ENCODE results near the gene ADGRV1.

ADGRV1 gene

GRCh38 chr5:91200692-91201091 is 642.1 kb downstream of the ADGRV1 start:
- H3K4me2 ChIP-seq (ENCODE audit: low read length) = no peak overlapping the region
- H3K27me3 ChIP-seq (ENCODE audit: control insufficient read depth, low read length) = no peaks in the 10 kb centered on the region
- H3K79me2 ChIP-seq (ENCODE audit: control insufficient read depth, low read length) = no peaks in the 10 kb centered on the region
- H3K27ac ChIP-seq (ENCODE audit: low read depth, low read length) = no peak overlapping the region
- no peaks in the 10 kb centered on the region for H3K4me1 ChIP-seq (ENCODE audit: control insufficient read depth, low read length)
- no peaks in the 10 kb centered on the region for H3K9me2 ChIP-seq (replicated peaks; ENCODE audit: control insufficient read depth, low read length)
- H4K20me1 ChIP-seq (ENCODE audit: control insufficient read depth, insufficient read depth, low read depth, low read length) = no peaks in the 10 kb centered on the region
- H3K36me3 ChIP-seq (ENCODE audit: control insufficient read depth, low read length) = no peaks in the 10 kb centered on the region
- H3K9me3 ChIP-seq (ENCODE audit: control insufficient read depth, insufficient read depth, low read length) = no peaks in the 10 kb centered on the region
- H3K4me3 ChIP-seq (ENCODE audit: low read length) = no peak overlapping the region
- no peak for TF ChIP-seq EZH2phosphoT487 (IDR thresholded peaks at IDR 0.05; ENCODE audit: borderline replicate concordance, low read length)
- TF ChIP-seq CTCF (IDR thresholded peaks at IDR 0.05; ENCODE audit: low read depth, low read length, poor library complexity, severe bottlenecking) = no peak
- no peaks in the 10 kb centered on the region for H3F3A ChIP-seq (ENCODE audit: control insufficient read depth, insufficient read depth)

- H3K27me3 ChIP-seq (ENCODE audit: control insufficient read depth, low read length) = no peaks in the 10 kb centered on the region
- H3K4me1 ChIP-seq (ENCODE audit: control insufficient read depth, low read length) = no peaks in the 10 kb centered on the region
- TF ChIP-seq EZH2phosphoT487 (IDR thresholded peaks at IDR 0.05; ENCODE audit: borderline replicate concordance, low read length) (no peak), CTCF (IDR thresholded peaks at IDR 0.05; ENCODE audit: low read depth, low read length, poor library complexity, severe bottlenecking) (no peak)
- H3K27ac ChIP-seq (ENCODE audit: low read depth, low read length) = no peak overlapping the region
- no peaks in the 10 kb centered on the region for H3K9me3 ChIP-seq (ENCODE audit: control insufficient read depth, insufficient read depth, low read length)
- no peaks in the 10 kb centered on the region for H3K9me2 ChIP-seq (replicated peaks; ENCODE audit: control insufficient read depth, low read length)
- H4K20me1 ChIP-seq (ENCODE audit: control insufficient read depth, insufficient read depth, low read depth, low read length) = no peaks in the 10 kb centered on the region
- H3K36me3 ChIP-seq (ENCODE audit: control insufficient read depth, low read length) = no peaks in the 10 kb centered on the region
- H3F3A ChIP-seq (ENCODE audit: control insufficient read depth, insufficient read depth) = no peaks in the 10 kb centered on the region
- no peak overlapping the region for H3K4me3 ChIP-seq (ENCODE audit: low read length)
- no peaks in the 10 kb centered on the region for H3K79me2 ChIP-seq (ENCODE audit: control insufficient read depth, low read length)
- H3K4me2 ChIP-seq (ENCODE audit: low read length) = no peak overlapping the region
These were observed 647.5 kb downstream of the ADGRV1 start for GRCh38 chr5:91206103-91206502.

- Histone ChIP-seq H3K4me2 (ENCODE audit: low read length) (no peak overlapping the region), H3K4me1 (ENCODE audit: control insufficient read depth, low read length) (no peaks in the 10 kb centered on the region), H3K9me2 (replicated peaks; ENCODE audit: control insufficient read depth, low read length) (no peaks in the 10 kb centered on the region), H3K79me2 (ENCODE audit: control insufficient read depth, low read length) (no peaks in the 10 kb centered on the region), H3K4me3 (ENCODE audit: low read length) (no peak overlapping the region), H3K9me3 (ENCODE audit: control insufficient read depth, insufficient read depth, low read length) (no peaks in the 10 kb centered on the region), H4K20me1 (ENCODE audit: control insufficient read depth, insufficient read depth, low read depth, low read length) (no peaks in the 10 kb centered on the region), H3K27me3 (ENCODE audit: control insufficient read depth, low read length) (no peaks in the 10 kb centered on the region), H3K36me3 (ENCODE audit: control insufficient read depth, low read length) (no peaks in the 10 kb centered on the region), H3F3A (ENCODE audit: control insufficient read depth, insufficient read depth) (no peaks in the 10 kb centered on the region), H3K27ac (ENCODE audit: low read depth, low read length) (no peak overlapping the region)
- TF ChIP-seq EZH2phosphoT487 (IDR thresholded peaks at IDR 0.05; ENCODE audit: borderline replicate concordance, low read length) (no peak), CTCF (IDR thresholded peaks at IDR 0.05; ENCODE audit: low read depth, low read length, poor library complexity, severe bottlenecking) (no peak)
These were observed 648.1 kb downstream of the ADGRV1 start for GRCh38 chr5:91206734-91207133.

GRCh38 chr5:91207248-91207647 is 648.7 kb downstream of the ADGRV1 start:
- H3K9me3 ChIP-seq (ENCODE audit: control insufficient read depth, insufficient read depth, low read length) = no peaks in the 10 kb centered on the region
- H4K20me1 ChIP-seq (ENCODE audit: control insufficient read depth, insufficient read depth, low read depth, low read length) = no peaks in the 10 kb centered on the region
- no peak overlapping the region for H3K27ac ChIP-seq (ENCODE audit: low read depth, low read length)
- H3F3A ChIP-seq (ENCODE audit: control insufficient read depth, insufficient read depth) = no peaks in the 10 kb centered on the region
- no peaks in the 10 kb centered on the region for H3K4me1 ChIP-seq (ENCODE audit: control insufficient read depth, low read length)
- no peaks in the 10 kb centered on the region for H3K27me3 ChIP-seq (ENCODE audit: control insufficient read depth, low read length)
- no peak overlapping the region for H3K4me3 ChIP-seq (ENCODE audit: low read length)
- TF ChIP-seq CTCF (IDR thresholded peaks at IDR 0.05; ENCODE audit: low read depth, low read length, poor library complexity, severe bottlenecking) (no peak), EZH2phosphoT487 (IDR thresholded peaks at IDR 0.05; ENCODE audit: borderline replicate concordance, low read length) (no peak)
- no peak overlapping the region for H3K4me2 ChIP-seq (ENCODE audit: low read length)
- no peaks in the 10 kb centered on the region for H3K36me3 ChIP-seq (ENCODE audit: control insufficient read depth, low read length)
- no peaks in the 10 kb centered on the region for H3K79me2 ChIP-seq (ENCODE audit: control insufficient read depth, low read length)
- H3K9me2 ChIP-seq (replicated peaks; ENCODE audit: control insufficient read depth, low read length) = no peaks in the 10 kb centered on the region

Measured in DOHH2 (cell line).